Activated CD8-positive, alpha-beta memory T cell treated with anti-CD3 and anti-CD28 coated beads, Interleukin-2, amount 50 U/mL, for 48 hours (primary cell): ENCODE data around the gene ARID2.

Source experiments
- DNase-seq: peaks from one replicate; pipeline ENCODE4 v3.0.0-alpha.2; 2020

Gene ARID2

DNA sequence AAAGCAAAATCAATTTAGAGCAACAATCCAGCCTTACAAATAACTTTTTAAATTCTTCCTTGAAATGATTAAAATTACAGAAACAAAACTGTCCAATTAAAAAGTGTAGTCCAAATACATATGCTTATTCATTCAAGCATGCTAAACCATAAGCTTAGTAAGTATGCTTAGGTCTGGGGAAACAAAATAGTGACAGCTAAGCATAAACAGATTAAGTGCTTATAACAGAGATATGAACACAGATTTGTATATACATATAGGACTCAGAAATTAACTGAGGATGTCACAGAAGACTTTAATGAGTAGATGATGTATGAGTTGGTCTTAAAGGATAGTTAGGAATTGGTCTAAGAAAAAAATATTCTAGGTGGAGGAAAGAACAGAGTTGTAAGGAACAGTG lies 219.0 kb downstream of the ARID2 start:
- no peak for DNase-seq
